GM21529 (cell line): ENCODE results near the gene RPS2.
"Not testable (repeated sequence)": the region's sequence is repeated elsewhere in the genome, so short reads cannot be mapped to it uniquely, and the experiment has no call there.

Experiments
- ATAC-seq: cut with Tn5 transposase; IDR thresholded peaks from one replicate; pipeline ENCODE4 v1.9.1; 2021; ENCODE audit not compliant: unreplicated experiment

The RPS2 gene

GRCh38 chr16:1965396-1966001 is 873 bp upstream of the RPS2 start:
- ATAC-seq = no peak

GRCh38 chr16:1963806-1964505 is 670 bp downstream of the RPS2 start:
- no peak for ATAC-seq

DNA sequence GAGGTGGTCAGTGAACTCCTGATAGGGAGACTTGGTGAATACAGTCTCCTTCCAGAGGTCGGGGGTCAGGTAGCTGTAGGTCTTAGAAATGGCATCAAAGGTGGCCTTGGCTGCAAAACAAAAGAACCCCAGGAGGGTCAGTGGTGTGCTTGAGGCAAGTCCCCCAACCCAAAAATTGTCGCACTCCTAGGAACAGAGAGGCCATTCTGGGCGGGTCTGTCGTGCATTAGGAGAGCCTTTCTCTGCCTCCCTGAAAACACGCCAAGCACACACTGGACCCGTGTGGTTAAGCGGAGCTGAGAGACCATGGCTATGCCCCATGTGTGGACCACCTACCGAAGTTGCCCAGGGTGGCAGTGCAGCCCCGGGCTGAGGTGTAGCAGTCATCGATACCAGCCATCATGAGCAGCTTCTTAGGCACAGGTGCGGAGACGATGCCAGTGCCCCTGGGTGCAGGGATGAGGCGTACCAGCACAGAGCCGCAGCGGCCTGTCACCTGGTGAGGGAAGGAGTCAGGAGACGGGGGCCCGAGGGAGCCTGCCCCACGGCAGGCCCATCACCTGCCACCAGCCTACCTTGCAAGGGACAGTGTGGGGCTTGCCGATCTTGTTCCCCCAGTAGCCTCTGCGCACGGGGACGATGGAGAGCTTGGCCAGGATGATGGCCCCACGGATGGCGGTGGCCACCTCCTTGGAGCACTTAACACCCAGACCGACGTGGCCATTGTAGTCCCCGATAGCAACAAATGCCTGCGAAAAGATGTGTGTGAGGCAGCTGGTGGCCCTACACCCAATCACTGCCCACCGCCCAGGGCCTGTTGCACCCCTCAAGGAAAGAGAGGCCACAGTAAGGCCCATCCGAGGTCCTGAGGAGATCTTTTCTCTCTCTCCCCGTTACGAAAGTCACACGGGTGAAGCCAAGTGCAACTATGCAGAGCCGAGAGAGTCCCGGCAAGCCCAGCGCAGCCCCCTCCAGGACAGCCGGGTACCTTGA is 2.2 kb downstream of the RPS2 start:
- not testable (repeated sequence) for ATAC-seq

- ATAC-seq = no peak
These were observed 3.0 kb downstream of the RPS2 start for GRCh38 chr16:1961651-1962067.

- ATAC-seq = no peak
These were observed 3.7 kb downstream of the RPS2 start for GRCh38 chr16:1960665-1961630.

- ATAC-seq = peak; percentile 74
These were observed 5.2 kb downstream of the RPS2 start, which contains the start of gene NDUFB10 for GRCh38 chr16:1959269-1960039. NDUFB10 (plus strand) TSS chr16:1959538; CDS start chr16:1959625, 87 bp downstream.

- no peak for ATAC-seq
These were observed 5.8 kb downstream of the RPS2 start for GRCh38 chr16:1958715-1959268.

DNA sequence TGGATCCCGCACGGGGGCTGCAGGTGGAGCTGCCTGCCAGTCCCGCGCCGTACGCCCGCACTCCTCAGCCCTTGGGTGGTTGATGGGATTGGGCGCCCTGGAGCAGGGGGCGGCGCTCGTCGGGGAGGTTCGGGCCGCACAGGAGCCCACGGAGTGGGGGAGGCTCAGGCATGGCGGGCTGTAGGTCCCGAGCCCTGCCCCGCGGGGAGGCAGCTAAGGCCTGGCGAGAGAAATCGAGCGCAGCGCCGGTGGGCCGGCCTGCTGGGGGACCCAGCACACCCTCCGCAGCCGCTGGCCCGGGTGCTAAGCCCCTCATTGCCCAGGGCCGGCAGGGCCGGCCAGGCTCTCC is 6.5 kb downstream of the RPS2 start:
- not testable (repeated sequence) for ATAC-seq

DNA sequence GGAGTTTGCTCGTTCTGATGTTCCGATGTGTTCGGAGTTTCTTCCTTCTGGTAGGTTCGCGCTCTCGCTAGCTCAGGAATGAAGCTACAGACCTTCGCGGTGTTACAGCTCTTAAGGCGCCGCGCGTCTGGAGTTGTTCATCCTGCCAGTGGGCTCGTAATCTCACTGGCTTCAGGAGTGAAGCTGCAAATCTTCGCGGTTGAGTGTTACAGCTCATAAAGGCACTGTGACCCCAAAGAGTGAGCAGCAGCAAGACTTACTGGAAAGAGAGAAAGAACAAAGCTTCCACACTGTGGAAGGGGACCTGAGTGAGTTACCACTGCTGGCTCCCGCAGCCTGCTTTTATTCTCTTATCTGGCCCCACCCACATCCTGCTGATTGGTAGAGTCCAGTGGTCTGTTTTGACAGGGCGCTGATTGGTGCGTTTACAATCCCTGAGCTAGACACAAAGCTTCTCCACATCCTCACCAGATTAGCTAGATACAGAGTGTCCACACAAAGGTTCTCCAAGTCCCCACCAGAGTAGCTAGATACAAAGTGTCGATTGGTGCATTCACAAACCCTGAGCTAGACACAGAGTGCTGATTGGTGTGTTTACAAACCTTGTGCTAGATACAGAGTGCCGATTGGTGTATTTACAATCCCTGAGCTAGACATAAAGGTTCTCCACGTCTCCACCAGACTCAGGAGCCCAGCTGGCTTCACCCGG is 7.0 kb downstream of the RPS2 start:
- not testable (repeated sequence) for ATAC-seq

- no peak for ATAC-seq
These were observed 10.9 kb downstream of the RPS2 start for GRCh38 chr16:1953734-1954133.

DNA sequence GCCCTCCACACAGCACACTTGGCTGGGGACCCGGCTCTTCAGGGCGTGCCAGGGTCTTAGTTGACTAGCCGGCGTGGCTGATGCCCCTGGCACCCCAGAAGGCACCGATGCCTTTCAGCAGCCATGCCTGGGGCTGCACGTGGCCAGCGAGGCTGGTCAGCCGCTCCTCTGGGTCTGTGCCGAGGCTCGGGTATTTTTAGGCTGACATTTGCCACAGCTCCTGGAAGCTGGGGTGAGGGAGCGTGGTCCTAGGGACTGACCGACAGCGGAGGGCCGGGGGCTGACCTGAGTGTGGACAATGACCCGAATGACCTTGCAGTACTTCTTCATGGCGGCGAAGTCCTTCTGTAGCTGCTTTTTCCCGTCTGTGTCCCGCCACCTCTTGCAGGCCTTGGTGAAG is 14.1 kb downstream of the RPS2 start:
- no peak for ATAC-seq

DNA sequence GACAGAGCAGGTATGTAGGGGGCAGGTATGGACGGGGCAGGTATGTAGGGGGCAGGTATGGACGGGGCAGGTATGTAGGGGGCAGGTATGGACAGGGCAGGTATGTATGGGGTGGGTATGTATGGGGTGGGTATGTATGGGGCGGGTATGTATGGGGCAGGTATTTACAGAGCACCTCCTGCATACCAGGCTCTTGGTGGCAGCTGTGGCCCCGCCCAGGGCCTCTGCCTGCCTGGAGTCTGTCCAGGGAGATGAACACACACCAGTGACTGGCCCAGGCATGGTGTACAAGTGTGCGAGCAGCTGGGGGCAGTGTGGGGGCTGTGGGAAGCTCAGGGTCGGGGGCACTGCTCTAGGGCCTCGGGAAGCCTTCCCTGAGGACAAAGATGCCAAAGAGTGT is 14.6 kb downstream of the RPS2 start:
- no peak for ATAC-seq

- no peak for ATAC-seq
These were observed 15.1 kb downstream of the RPS2 start for GRCh38 chr16:1949507-1949906.

DNA sequence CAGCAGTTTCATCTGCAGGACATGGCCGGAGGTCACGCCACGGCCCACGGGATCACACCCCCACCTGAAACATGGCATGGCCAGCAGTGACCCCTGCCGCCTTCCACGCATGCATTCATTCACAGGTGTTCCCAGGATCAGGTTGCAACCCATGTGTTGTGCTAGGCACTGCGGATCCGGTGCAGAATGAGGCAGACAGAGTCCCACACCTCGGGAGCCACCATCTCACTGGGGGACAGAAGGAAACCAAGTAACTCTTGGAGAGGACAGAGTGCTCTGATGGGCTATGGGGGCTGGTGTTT is 17.3 kb downstream of the RPS2 start:
- no peak for ATAC-seq

- ATAC-seq = no peak
These were observed 17.9 kb downstream of the RPS2 start for GRCh38 chr16:1946495-1947368.

- ATAC-seq = no peak
These were observed 18.9 kb downstream of the RPS2 start for GRCh38 chr16:1945559-1946391.

- ATAC-seq = no peak
These were observed 19.9 kb downstream of the RPS2 start for GRCh38 chr16:1944612-1945199.
